T-helper 17 cell (primary cell): ENCODE measurements around the gene THUMPD2. TPM values are rescaled to one million over a fixed set of nuclear protein-coding genes. Genes with fewer than 3 reads are reported as not detected.

Source experiments
- ATAC-seq: fragments of 150-1000 bp; cut with Tn5 transposase; 2 replicates; pipeline ENCODE4 v1.10.0; 2021; ENCODE audit warnings: mild to moderate bottlenecking, moderate library complexity
- DNase-seq, 3 donors: peaks; one replicate each; pipeline versions ENCODE4 v3.0.0 to v3.0.0-alpha.2; 2020 to 2021
- H3K9me3 ChIP-seq: one replicate; pipeline ENCODE4 v1.7.0; 2013; ENCODE audit warnings: low read length, mild to moderate bottlenecking; ENCODE audit not compliant: control insufficient read depth, poor library complexity, severe bottlenecking
- H3K27ac Mint-ChIP-seq: one replicate; pipeline ENCODE4 v1.8.0; 2022; ENCODE audit warnings: mild to moderate bottlenecking, moderate library complexity, mixed read lengths
- H3K27me3 Mint-ChIP-seq: one replicate; pipeline ENCODE4 v1.8.0; 2022; ENCODE audit warnings: mixed read lengths
- H3K36me3 Mint-ChIP-seq: one replicate; pipeline ENCODE4 v1.8.0; 2022; ENCODE audit warnings: low read depth, mixed read lengths
- H3K4me1 Mint-ChIP-seq: one replicate; pipeline ENCODE4 v1.8.0; 2022; ENCODE audit warnings: mild to moderate bottlenecking, mixed read lengths
- H3K4me3 Mint-ChIP-seq: one replicate; pipeline ENCODE4 v1.8.0; 2022; ENCODE audit warnings: mild to moderate bottlenecking, moderate library complexity, mixed read lengths
- total RNA-seq, 4 donors: library from RNA in 2 of 4; stranded (reverse) in 2 of 4; gene quantifications; one replicate each; pipeline ENCODE4 v1.2.3 and lab custom pipeline; 2022 to 2026

Gene THUMPD2
- total RNA-seq, 2 donors from 2014 or later: 10.5 to 16.1 TPM

GRCh38 chr2:39723946-39724827 is 54.9 kb downstream of the THUMPD2 start:
- ATAC-seq (no peak), DNase-seq (no peak)
- H3K27ac Mint-ChIP-seq: no peak overlapping the region

GRCh38 chr2:39723497-39723896 is 55.6 kb downstream of the THUMPD2 start:
- no peak overlapping the region for H3K27ac Mint-ChIP-seq
- DNase-seq: no peak
- ATAC-seq: no peak

More at GRCh38 chr2:39723946-39724827, 54.9 kb downstream of the THUMPD2 start:
- H3K9me3 ChIP-seq: no peaks in the 10 kb centered on the region
- Mint-ChIP-seq H3K4me1 (peaks cover 4% of the 10 kb centered on the region), H3K27me3 (peaks cover 13% of the 10 kb centered on the region), H3K4me3 (no peak overlapping the region), H3K36me3 (no peaks in the 10 kb centered on the region)

GRCh38 chr2:39720970-39721369 is 58.1 kb downstream of the THUMPD2 start:
- Mint-ChIP-seq H3K4me3 (no peak overlapping the region), H3K27me3 (peaks cover 37% of the 10 kb centered on the region), H3K4me1 (no peaks in the 10 kb centered on the region), H3K36me3 (peaks cover 2% of the 10 kb centered on the region), H3K27ac (no peak overlapping the region)
- ATAC-seq (no peak), DNase-seq (no peak)
- H3K9me3 ChIP-seq: no peaks in the 10 kb centered on the region

More at GRCh38 chr2:39723497-39723896, 55.6 kb downstream of the THUMPD2 start:
- H3K9me3 ChIP-seq: no peaks in the 10 kb centered on the region
- no peaks in the 10 kb centered on the region for H3K36me3 Mint-ChIP-seq
- peaks cover under 1% of the 10 kb centered on the region for H3K4me1 Mint-ChIP-seq
- peaks cover 20% of the 10 kb centered on the region for H3K27me3 Mint-ChIP-seq
- no peak overlapping the region for H3K4me3 Mint-ChIP-seq

- H3K36me3 Mint-ChIP-seq: peaks cover 2% of the 10 kb centered on the region
- no peaks in the 10 kb centered on the region for H3K9me3 ChIP-seq
- DNase-seq (no peak), ATAC-seq (no peak)
- H3K4me3 Mint-ChIP-seq: no peak overlapping the region
- H3K27ac Mint-ChIP-seq: no peak overlapping the region
- no peaks in the 10 kb centered on the region for H3K4me1 Mint-ChIP-seq
- peaks cover 45% of the 10 kb centered on the region for H3K27me3 Mint-ChIP-seq
Observed at GRCh38 chr2:39719317-39719716, 59.7 kb downstream of the THUMPD2 start.

- DNase-seq (no peak), ATAC-seq (no peak)
- H3K9me3 ChIP-seq: no peaks in the 10 kb centered on the region
- Mint-ChIP-seq H3K27ac (peak overlapping the region; percentile 47), H3K4me1 (no peaks in the 10 kb centered on the region), H3K4me3 (no peak overlapping the region), H3K27me3 (peaks cover 54% of the 10 kb centered on the region), H3K36me3 (peaks cover 2% of the 10 kb centered on the region)
Observed at GRCh38 chr2:39718483-39718882, 60.6 kb downstream of the THUMPD2 start.

GRCh38 chr2:39717067-39717466 is 62.0 kb downstream of the THUMPD2 start:
- DNase-seq (no peak), ATAC-seq (no peak)
- Mint-ChIP-seq H3K4me1 (no peaks in the 10 kb centered on the region), H3K27ac (no peak overlapping the region), H3K4me3 (no peak overlapping the region), H3K27me3 (peaks cover 64% of the 10 kb centered on the region), H3K36me3 (peaks cover 2% of the 10 kb centered on the region)
- no peaks in the 10 kb centered on the region for H3K9me3 ChIP-seq

- ATAC-seq: no peak
- no peak for DNase-seq
- Mint-ChIP-seq H3K4me1 (no peaks in the 10 kb centered on the region), H3K27ac (no peak overlapping the region), H3K36me3 (peaks cover 2% of the 10 kb centered on the region), H3K4me3 (no peak overlapping the region), H3K27me3 (peaks cover 61% of the 10 kb centered on the region)
- H3K9me3 ChIP-seq: no peaks in the 10 kb centered on the region
Observed at GRCh38 chr2:39715822-39716221, 63.2 kb downstream of the THUMPD2 start.

GRCh38 chr2:39715095-39715494 is 64.0 kb downstream of the THUMPD2 start:
- DNase-seq: no peak
- Mint-ChIP-seq H3K4me3 (no peak overlapping the region), H3K4me1 (no peaks in the 10 kb centered on the region)

GRCh38 chr2:39712953-39713352 is 66.1 kb downstream of the THUMPD2 start:
- no peaks in the 10 kb centered on the region for H3K9me3 ChIP-seq
- no peak for ATAC-seq
- H3K4me3 Mint-ChIP-seq: no peak overlapping the region
- H3K36me3 Mint-ChIP-seq: peaks cover under 1% of the 10 kb centered on the region
- peaks cover 61% of the 10 kb centered on the region for H3K27me3 Mint-ChIP-seq
- H3K27ac Mint-ChIP-seq: no peak overlapping the region
- DNase-seq: no peak
- no peaks in the 10 kb centered on the region for H3K4me1 Mint-ChIP-seq

More at GRCh38 chr2:39715095-39715494, 64.0 kb downstream of the THUMPD2 start:
- no peak for ATAC-seq
- Mint-ChIP-seq H3K27ac (no peak overlapping the region), H3K36me3 (peaks cover 2% of the 10 kb centered on the region), H3K27me3 (peaks cover 61% of the 10 kb centered on the region)
- H3K9me3 ChIP-seq: no peaks in the 10 kb centered on the region

GRCh38 chr2:39710807-39711206 is 68.3 kb downstream of the THUMPD2 start:
- no peak overlapping the region for H3K4me3 Mint-ChIP-seq
- ATAC-seq (no peak), DNase-seq (no peak)
- H3K27me3 Mint-ChIP-seq: peaks cover 62% of the 10 kb centered on the region
- H3K36me3 Mint-ChIP-seq: no peaks in the 10 kb centered on the region
- no peaks in the 10 kb centered on the region for H3K4me1 Mint-ChIP-seq
- no peaks in the 10 kb centered on the region for H3K9me3 ChIP-seq
- H3K27ac Mint-ChIP-seq: no peak overlapping the region

- Mint-ChIP-seq H3K27ac (no peak overlapping the region), H3K36me3 (no peaks in the 10 kb centered on the region), H3K27me3 (peaks cover 55% of the 10 kb centered on the region), H3K4me3 (no peak overlapping the region), H3K4me1 (no peaks in the 10 kb centered on the region)
- no peaks in the 10 kb centered on the region for H3K9me3 ChIP-seq
- ATAC-seq: no peak
- no peak for DNase-seq
Observed at GRCh38 chr2:39708003-39708402, 71.1 kb downstream of the THUMPD2 start.

- Mint-ChIP-seq H3K36me3 (no peaks in the 10 kb centered on the region), H3K4me1 (no peaks in the 10 kb centered on the region), H3K27ac (no peak overlapping the region), H3K27me3 (peaks cover 49% of the 10 kb centered on the region), H3K4me3 (no peak overlapping the region)
- no peaks in the 10 kb centered on the region for H3K9me3 ChIP-seq
- no peak for DNase-seq
- ATAC-seq: no peak
Observed at GRCh38 chr2:39706945-39707344, 72.1 kb downstream of the THUMPD2 start.

- Mint-ChIP-seq H3K27me3 (peaks cover 49% of the 10 kb centered on the region), H3K27ac (no peak overlapping the region), H3K4me3 (no peak overlapping the region), H3K36me3 (no peaks in the 10 kb centered on the region), H3K4me1 (no peaks in the 10 kb centered on the region)
- no peaks in the 10 kb centered on the region for H3K9me3 ChIP-seq
- ATAC-seq: no peak
- DNase-seq: no peak
Observed at GRCh38 chr2:39706312-39706711, 72.7 kb downstream of the THUMPD2 start.

- peaks cover 45% of the 10 kb centered on the region for H3K27me3 Mint-ChIP-seq
- no peaks in the 10 kb centered on the region for H3K9me3 ChIP-seq
- no peaks in the 10 kb centered on the region for H3K36me3 Mint-ChIP-seq
- ATAC-seq: no peak
- H3K4me1 Mint-ChIP-seq: no peaks in the 10 kb centered on the region
- no peak overlapping the region for H3K27ac Mint-ChIP-seq
- no peak overlapping the region for H3K4me3 Mint-ChIP-seq
- DNase-seq: no peak
Observed at GRCh38 chr2:39705638-39706037, 73.4 kb downstream of the THUMPD2 start.
